PC-9 (cell line): ENCODE results near the gene TKT. TPM values are rescaled to one million over a fixed set of nuclear protein-coding genes. Genes with fewer than 3 reads are reported as not detected.

Experiments
- BruUV-seq: library from RNA; stranded (reverse); fragments of 400-500 nt; replicated peaks from 2 replicates; lab custom pipeline; 2021; lab: Mats Ljungman, UMichigan
- CTCF ChIA-PET: fragments of 300-600 bp; sonication (Branson Sonifier 250); formaldehyde crosslinking; loops from one replicate; lab custom pipeline; 2022; ENCODE audit warnings: antibody characterized with exemption; lab: Charles Lee
- POLR2A ChIA-PET: fragments of 300-600 bp; sonication (Branson Sonifier 250); formaldehyde crosslinking; loops from one replicate; lab custom pipeline; 2022; ENCODE audit warnings: antibody characterized with exemption; ENCODE audit not compliant: unreplicated experiment; lab: Charles Lee
- DNase-seq, 2 experiments: peaks; one replicate each; pipeline versions ENCODE4 v3.0.0 to v3.0.0-alpha.2; 2015 to 2022; ENCODE audit warnings: mixed read lengths in 1 of 2
- H2AFZ ChIP-seq: fragments of 200-600 bp; sonication (generic); 2 replicates; pipeline ENCODE4 v1.8.1; 2017; ENCODE audit warnings: antibody characterized with exemption
- H3F3A ChIP-seq: fragments of 200-600 bp; sonication (generic); 2 replicates; pipeline ENCODE4 v1.8.1; 2017; ENCODE audit warnings: antibody characterized with exemption, mild to moderate bottlenecking, low read depth; ENCODE audit not compliant: insufficient read depth
- H3K27ac ChIP-seq: fragments of 200-600 bp; sonication (generic); 2 replicates; pipeline ENCODE4 v1.6.1; 2016; ENCODE audit warnings: mixed run types
- H3K27me3 ChIP-seq: fragments of 200-600 bp; sonication (generic); 2 replicates; pipeline ENCODE4 v1.6.1; 2016; ENCODE audit warnings: low read depth, mixed run types; ENCODE audit not compliant: insufficient read depth
- H3K36me3 ChIP-seq: fragments of 200-600 bp; sonication (generic); 2 replicates; pipeline ENCODE4 v1.6.1; 2016; ENCODE audit warnings: low read depth, mixed run types
- H3K4me1 ChIP-seq: fragments of 200-600 bp; sonication (generic); replicated peaks from 2 replicates; pipeline ENCODE4 v1.6.1; 2016; ENCODE audit warnings: mixed run types; ENCODE audit not compliant: insufficient read depth
- H3K4me2 ChIP-seq: fragments of 200-600 bp; sonication (generic); 2 replicates; pipeline ENCODE4 v1.6.1; 2017; ENCODE audit warnings: mixed run types
- H3K4me3 ChIP-seq: fragments of 200-600 bp; sonication (generic); 2 replicates; pipeline ENCODE4 v1.6.1; 2016; ENCODE audit warnings: mixed run types
- H3K79me2 ChIP-seq: fragments of 200-600 bp; sonication (generic); 2 replicates; pipeline ENCODE4 v1.6.1; 2017; ENCODE audit warnings: low read depth, mixed run types
- H3K9me2 ChIP-seq: fragments of 200-600 bp; sonication (generic); 2 replicates; pipeline ENCODE4 v1.8.1; 2017; ENCODE audit warnings: mild to moderate bottlenecking; ENCODE audit not compliant: insufficient read depth
- H3K9me3 ChIP-seq: fragments of 200-600 bp; sonication (generic); 2 replicates; pipeline ENCODE4 v1.8.1; 2016; ENCODE audit warnings: low read depth; ENCODE audit not compliant: insufficient read depth
- H4K20me1 ChIP-seq: fragments of 200-600 bp; sonication (generic); 2 replicates; pipeline ENCODE4 v1.8.1; 2017; ENCODE audit not compliant: insufficient read depth
- CTCF ChIP-seq: fragments of 200-600 bp; sonication (generic); conservative IDR thresholded peaks from 2 replicates; pipeline ENCODE4 v1.6.1; 2017; ENCODE audit warnings: mixed run types, antibody characterized with exemption, mild to moderate bottlenecking, moderate library complexity
- EZH2 ChIP-seq: fragments of 200-600 bp; sonication (generic); IDR thresholded peaks from 2 replicates; pipeline ENCODE4 v1.8.0; 2017; ENCODE audit warnings: antibody characterized with exemption, low read depth
- intact Hi-C: fragments of 100-400 bp; cut with micrococcal nuclease; formaldehyde crosslinking; loops from one replicate; pipeline ENCODE4 v1.10.0; 2022; ENCODE audit not compliant: unreplicated experiment
- total RNA-seq: library from RNA; stranded (reverse); gene quantifications from 2 replicates; pipeline ENCODE4 v1.2.3, GENCODE V29; 2021

TKT gene
- total RNA-seq, 1 experiment from 2014 or later, result 2,016 TPM

- Histone ChIP-seq H2AFZ (no peak overlapping the region), H4K20me1 (no peaks in the 10 kb centered on the region), H3K27me3 (no peaks in the 10 kb centered on the region), H3K4me2 (no peak overlapping the region), H3K4me1 (no peaks in the 10 kb centered on the region), H3K9me3 (no peaks in the 10 kb centered on the region), H3F3A (no peaks in the 10 kb centered on the region), H3K79me2 (no peaks in the 10 kb centered on the region), H3K27ac (no peak overlapping the region), H3K4me3 (no peak overlapping the region), H3K9me2 (no peaks in the 10 kb centered on the region), H3K36me3 (no peaks in the 10 kb centered on the region)
- intact Hi-C loops, result no loop called here
- DNase-seq, result no peak
- BruUV-seq, result no TSS peak
- TF ChIP-seq EZH2 (no peak), CTCF (no peak)
- POLR2A ChIA-PET, result no interaction called here
- CTCF ChIA-PET, result interaction anchor here (0.6 kb wide), 1 partner anchor 697 kb away, joined by 3 read pairs; no protein-coding TSS in a partner anchor
Observed at GRCh38 chr3:53182764-53183355, 73.0 kb downstream of the TKT start.

GRCh38 chr3:53181528-53181927 is 74.3 kb downstream of the TKT start:
- CTCF ChIA-PET, result no interaction called here
- no TSS peak for BruUV-seq
- Histone ChIP-seq H3K4me3 (no peak overlapping the region), H3K27me3 (no peaks in the 10 kb centered on the region), H3K4me1 (no peaks in the 10 kb centered on the region), H3K27ac (no peak overlapping the region), H3K79me2 (no peaks in the 10 kb centered on the region), H3K9me2 (no peaks in the 10 kb centered on the region), H3K9me3 (no peaks in the 10 kb centered on the region), H3K4me2 (no peak overlapping the region), H2AFZ (no peak overlapping the region), H3K36me3 (no peaks in the 10 kb centered on the region), H3F3A (no peaks in the 10 kb centered on the region), H4K20me1 (no peaks in the 10 kb centered on the region)
- no peak for DNase-seq
- POLR2A ChIA-PET, result no interaction called here
- intact Hi-C loops, result no loop called here
- no peak for TF ChIP-seq EZH2
- TF ChIP-seq CTCF, result no peak

- no peak for DNase-seq
- Histone ChIP-seq H3K4me1 (no peaks in the 10 kb centered on the region), H3K9me3 (no peaks in the 10 kb centered on the region), H2AFZ (no peak overlapping the region), H3K36me3 (no peaks in the 10 kb centered on the region), H3K4me3 (no peak overlapping the region), H3K27me3 (no peaks in the 10 kb centered on the region), H3K79me2 (no peaks in the 10 kb centered on the region), H4K20me1 (no peaks in the 10 kb centered on the region), H3K4me2 (no peak overlapping the region), H3K27ac (no peak overlapping the region), H3F3A (no peaks in the 10 kb centered on the region), H3K9me2 (no peaks in the 10 kb centered on the region)
- ChIA-PET CTCF (interaction anchor here (0.7 kb wide), 1 partner anchor 67 kb away, joined by 20 read pairs; no protein-coding TSS in a partner anchor), POLR2A (no interaction called here)
- intact Hi-C loops, result no loop called here
- TF ChIP-seq CTCF (no peak), EZH2 (no peak)
- no TSS peak for BruUV-seq
Observed at GRCh38 chr3:53181024-53181371, 74.8 kb downstream of the TKT start.
